ACC112 (cell line): ENCODE data around the gene ZNF14.

ENCODE experiments used
- H2AFZ ChIP-seq: fragments of 200-600 bp; sonication (generic); one replicate; pipeline ENCODE4 v1.6.0; 2017; ENCODE audit warnings: antibody characterized with exemption, low read length; ENCODE audit not compliant: unreplicated experiment
- H3K27ac ChIP-seq: fragments of 200-600 bp; sonication (generic); 2 replicates; pipeline ENCODE4 v1.5.1; 2014; ENCODE audit warnings: low read depth, mild to moderate bottlenecking, antibody characterized with exemption, low read length, moderate library complexity
- H3K27me3 ChIP-seq: fragments of 200-600 bp; sonication (generic); 2 replicates; pipeline ENCODE4 v1.6.1; 2014; ENCODE audit warnings: mild to moderate bottlenecking, antibody characterized with exemption, low read length, moderate library complexity, mixed read lengths; ENCODE audit not compliant: insufficient read depth
- H3K36me3 ChIP-seq: fragments of 200-600 bp; sonication (generic); 2 replicates; pipeline ENCODE4 v1.6.1; 2016; ENCODE audit warnings: mild to moderate bottlenecking, antibody characterized with exemption, low read length, moderate library complexity, mixed read lengths; ENCODE audit not compliant: insufficient read depth
- H3K4me1 ChIP-seq: fragments of 200-600 bp; sonication (generic); one replicate; pipeline ENCODE4 v1.6.1; 2016; ENCODE audit warnings: low read length, mixed read lengths; ENCODE audit not compliant: insufficient read depth, unreplicated experiment, control insufficient read depth
- H3K4me3 ChIP-seq: fragments of 200-600 bp; sonication (generic); 2 replicates; pipeline ENCODE4 v1.5.1; 2014; ENCODE audit warnings: mild to moderate bottlenecking, low read depth, low read length
- H3K79me2 ChIP-seq: fragments of 200-600 bp; sonication (generic); one replicate; pipeline ENCODE4 v1.6.0; 2016; ENCODE audit warnings: low read length; ENCODE audit not compliant: control insufficient read depth, unreplicated experiment, insufficient read depth

Gene ZNF14

GRCh38 chr19:19662871-19663255, 70.0 kb downstream of the ZNF14 start:
- no peaks in the 10 kb centered on the region for H3K27me3 ChIP-seq
- peaks cover 14% of the 10 kb centered on the region for H3K4me1 ChIP-seq

GRCh38 chr19:19662344-19662743, 70.6 kb downstream of the ZNF14 start:
- Histone ChIP-seq H3K27ac (no peak overlapping the region), H3K4me1 (peaks cover 14% of the 10 kb centered on the region)

More at GRCh38 chr19:19662871-19663255, 70.0 kb downstream of the ZNF14 start:
- Histone ChIP-seq H3K36me3 (0 out of 2 replicates have a peak, but pooled peaks cover 6% of the 10 kb centered on the region), H3K4me3 (peak overlapping the region; percentile 99), H3K27ac (peak overlapping the region; percentile 89), H2AFZ (peak overlapping the region; percentile 81), H3K79me2 (peaks cover 27% of the 10 kb centered on the region)

GRCh38 chr19:19661675-19662251, 71.1 kb downstream of the ZNF14 start:
- Histone ChIP-seq H3K4me1 (peaks cover 14% of the 10 kb centered on the region), H3K27ac (no peak overlapping the region), H3K36me3 (0 out of 2 replicates have a peak, but pooled peaks cover 6% of the 10 kb centered on the region), H2AFZ (no peak overlapping the region), H3K79me2 (peaks cover 27% of the 10 kb centered on the region), H3K4me3 (peak overlapping the region; percentile 99), H3K27me3 (no peaks in the 10 kb centered on the region)

More at GRCh38 chr19:19662344-19662743, 70.6 kb downstream of the ZNF14 start:
- H2AFZ ChIP-seq, result no peak overlapping the region
- H3K36me3 ChIP-seq, result 0 out of 2 replicates have a peak, but pooled peaks cover 6% of the 10 kb centered on the region
- no peaks in the 10 kb centered on the region for H3K27me3 ChIP-seq
- H3K79me2 ChIP-seq, result peaks cover 27% of the 10 kb centered on the region
- H3K4me3 ChIP-seq, result peak overlapping the region; percentile 99

- Histone ChIP-seq H2AFZ (no peak overlapping the region), H3K79me2 (peaks cover 27% of the 10 kb centered on the region), H3K4me3 (peak overlapping the region; percentile 99), H3K27ac (no peak overlapping the region), H3K27me3 (no peaks in the 10 kb centered on the region), H3K4me1 (peaks cover 14% of the 10 kb centered on the region), H3K36me3 (0 out of 2 replicates have a peak, but pooled peaks cover 6% of the 10 kb centered on the region)
Observed at GRCh38 chr19:19661141-19661674, 71.7 kb downstream of the ZNF14 start.
